NCI-H446 treated with DMSO at 0.1 percent for 48 hours (cell line): ENCODE measurements around the gene PAQR5.
A peak's percentile ranks its signal among the peaks of the same experiment; 100 is the strongest.
"Not testable (repeated sequence)": the region's sequence is repeated elsewhere in the genome, so short reads cannot be mapped to it uniquely, and the experiment has no call there.

Experiments
- DNase-seq: peaks from one replicate; lab custom pipeline; 2025; lab: John Stamatoyannopoulos, UW

The PAQR5 gene

DNA sequence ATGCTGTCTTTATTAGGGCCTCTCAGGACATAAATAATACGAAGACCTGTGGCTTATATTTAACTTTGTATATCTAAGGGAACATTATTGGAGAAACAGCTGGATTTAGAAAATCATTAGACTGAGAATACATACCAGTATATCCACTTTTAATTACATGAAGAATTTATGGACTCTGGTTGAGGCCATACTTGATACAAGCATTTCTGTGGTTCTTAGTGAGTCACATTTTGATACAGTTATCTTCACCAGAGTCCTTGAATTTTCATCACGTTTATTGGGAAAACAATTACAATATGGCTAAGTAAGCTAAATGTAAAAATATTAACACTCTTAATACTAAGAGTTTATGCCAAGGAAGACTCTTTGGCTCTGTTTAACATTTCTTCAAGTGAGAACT lies 125.3 kb downstream of the PAQR5 start:
- DNase-seq: no peak

DNA sequence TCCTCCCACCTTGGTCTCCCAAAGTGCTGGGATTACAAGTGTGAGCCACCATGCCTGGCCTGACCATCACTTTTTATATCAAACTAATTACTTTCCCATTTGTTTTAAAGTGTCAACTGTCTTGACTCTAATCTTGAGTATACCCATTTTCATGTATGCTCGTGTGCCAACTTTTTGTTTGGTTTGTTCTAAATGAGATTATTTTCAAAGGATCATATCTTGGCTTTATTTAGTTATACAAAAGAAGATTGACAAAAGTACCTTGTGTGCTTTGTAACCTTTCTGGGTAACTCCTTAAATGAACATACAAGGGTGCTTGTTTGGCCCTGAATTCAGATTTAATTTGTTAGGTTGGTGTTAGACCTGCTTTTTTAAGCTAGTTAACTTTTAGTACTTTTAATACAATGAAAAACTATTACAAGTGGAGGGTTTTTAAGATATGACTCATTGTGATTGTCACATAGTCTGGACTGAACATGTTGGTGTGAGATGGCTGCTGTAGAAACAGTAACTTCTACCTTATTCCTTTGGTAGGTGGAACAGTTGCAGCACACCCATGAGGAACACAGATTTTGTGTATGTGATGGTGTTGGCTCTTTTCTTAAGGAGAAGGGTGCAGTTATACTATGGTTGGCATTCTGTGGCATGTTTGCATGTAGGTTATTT lies 126.2 kb downstream of the PAQR5 start:
- no peak for DNase-seq

DNA sequence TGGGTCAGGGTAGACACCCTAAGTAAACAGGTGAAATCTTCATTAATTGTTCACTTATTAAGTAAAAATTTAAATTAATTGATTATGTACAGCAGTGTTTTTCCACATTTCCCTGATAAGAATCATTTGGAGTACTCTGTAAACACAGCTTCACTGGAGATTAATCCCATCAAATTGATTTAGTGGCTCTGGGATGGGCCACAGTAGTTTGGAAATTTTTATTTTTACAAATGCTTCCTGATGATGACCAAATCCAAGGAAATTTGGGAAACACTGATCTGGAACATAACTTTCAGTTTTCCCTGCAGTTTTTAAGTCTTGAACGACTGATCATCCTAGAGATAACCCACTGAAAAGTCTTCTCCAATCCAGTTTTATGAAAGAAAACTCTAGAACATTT lies 135.1 kb downstream of the PAQR5 start:
- DNase-seq: no peak

- DNase-seq: no peak
Measured at GRCh38 chr15:69434238-69434637, 135.5 kb downstream of the PAQR5 start.

GRCh38 chr15:69434679-69435078 lies 136.0 kb downstream of the PAQR5 start:
- DNase-seq: no peak

DNA sequence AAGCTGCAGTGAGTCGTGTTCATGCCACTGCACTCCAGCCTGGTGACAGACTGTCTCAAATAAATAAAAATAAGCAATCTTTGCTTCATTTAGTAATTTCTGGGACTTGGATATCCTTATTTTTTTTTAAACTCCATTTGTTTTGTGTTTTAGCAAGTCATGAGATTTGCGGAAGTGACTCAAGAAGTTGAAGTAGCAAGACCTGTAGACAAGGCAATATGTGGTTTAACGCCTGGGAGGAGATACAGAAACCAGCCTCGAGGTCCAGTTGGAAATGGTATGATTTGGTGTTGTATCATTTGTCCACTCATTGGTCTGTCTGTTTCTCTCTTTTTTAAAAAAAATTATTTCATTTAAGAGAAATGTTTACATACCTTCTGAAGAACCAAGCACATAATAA lies 137.3 kb downstream of the PAQR5 start:
- DNase-seq: no peak

DNA sequence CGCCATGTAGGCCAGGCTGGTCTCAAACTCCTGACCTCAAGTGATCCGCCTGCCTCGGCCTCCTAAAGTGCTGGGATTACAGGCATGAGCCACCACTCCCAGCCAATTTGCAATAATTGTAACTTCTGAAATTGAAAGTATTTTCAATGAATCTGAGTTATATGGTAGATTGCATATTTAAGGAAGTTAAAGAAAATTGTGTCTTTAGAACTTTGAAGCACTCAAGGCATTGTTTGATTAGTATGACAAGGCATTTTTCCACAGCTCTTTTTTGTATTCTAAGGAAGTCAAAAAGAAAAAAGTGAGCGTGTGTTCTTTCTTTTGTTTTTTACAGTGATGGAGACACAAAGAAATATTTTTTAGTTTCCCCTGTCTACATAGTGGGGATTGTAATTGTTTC lies 138.2 kb downstream of the PAQR5 start:
- no peak for DNase-seq

GRCh38 chr15:69439623-69440022 lies 140.9 kb downstream of the PAQR5 start:
- DNase-seq: no peak

- no peak for DNase-seq
Measured at GRCh38 chr15:69443032-69443611, 144.4 kb downstream of the PAQR5 start.

DNA sequence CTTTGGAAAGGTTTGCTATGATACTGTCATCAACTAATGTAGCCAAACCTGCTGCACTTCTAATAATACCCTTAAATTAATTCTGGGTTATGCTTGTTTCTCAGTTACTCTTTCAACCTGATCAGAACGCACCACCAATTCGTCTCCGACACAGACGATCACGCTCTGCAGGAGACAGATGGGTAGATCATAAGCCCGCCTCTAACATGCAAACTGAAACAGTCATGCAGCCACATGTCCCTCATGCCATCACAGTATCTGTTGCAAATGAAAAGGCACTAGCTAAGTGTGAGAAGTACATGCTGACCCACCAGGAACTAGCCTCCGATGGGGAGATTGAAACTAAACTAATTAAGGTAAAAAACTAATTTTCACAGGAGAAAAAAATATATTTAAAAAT lies 146.0 kb downstream of the PAQR5 start:
- no peak for DNase-seq

DNA sequence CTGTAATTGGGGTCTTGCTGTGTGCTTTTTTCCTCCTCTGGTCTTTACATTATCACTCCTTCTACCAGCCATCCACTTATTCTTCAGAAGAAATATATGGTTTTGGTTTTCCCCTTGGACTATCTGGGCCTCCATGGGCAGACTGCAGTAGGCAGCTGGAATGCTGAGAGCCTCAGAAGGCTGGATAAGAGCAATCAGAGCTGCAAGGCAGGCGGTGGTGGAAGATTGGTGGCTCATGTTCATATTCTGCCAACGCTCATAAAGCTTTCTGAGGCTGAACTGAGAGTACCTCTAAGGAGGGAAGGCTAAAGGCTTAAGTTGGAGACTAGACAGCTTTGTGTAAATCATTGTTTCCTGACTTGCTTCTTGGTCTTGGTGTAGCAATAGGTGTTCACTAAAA lies 148.2 kb downstream of the PAQR5 start:
- no peak for DNase-seq

- not testable (repeated sequence) for DNase-seq
Measured at GRCh38 chr15:69450221-69450620, 151.5 kb downstream of the PAQR5 start.

DNA sequence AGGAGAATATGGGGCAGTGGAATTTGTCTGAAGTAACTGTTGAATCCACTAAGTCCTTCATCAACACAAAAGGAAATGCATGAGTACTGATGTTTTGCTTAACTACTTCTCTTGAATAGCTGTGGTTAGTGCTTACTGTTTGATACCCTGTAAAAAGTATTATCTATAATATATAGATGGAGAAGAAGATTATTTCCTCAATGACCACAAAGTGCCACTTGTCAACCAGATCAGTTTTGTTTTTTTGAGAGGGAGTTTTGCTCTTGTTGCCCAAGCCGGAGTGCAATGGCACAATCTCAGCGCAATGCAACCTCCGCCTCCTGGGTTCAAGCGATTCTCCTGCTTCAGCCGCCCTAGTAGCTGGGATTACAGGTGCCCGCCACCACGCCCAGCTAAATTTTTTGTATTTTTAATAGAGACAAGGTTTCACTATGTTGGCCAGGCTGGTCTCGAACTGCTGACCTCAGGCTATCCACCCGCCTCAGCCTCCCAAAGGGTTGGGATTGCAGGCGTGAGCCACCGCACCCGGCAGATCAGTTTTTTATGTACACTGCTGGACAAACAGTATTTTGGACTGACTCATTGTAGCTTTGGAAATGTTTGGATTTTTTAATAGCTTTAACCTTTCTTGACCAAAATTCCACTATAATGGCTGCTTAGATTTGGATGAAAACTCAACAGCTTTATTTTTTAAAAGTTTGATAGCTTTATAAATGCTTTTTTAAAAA lies 152.4 kb downstream of the PAQR5 start:
- no peak for DNase-seq

GRCh38 chr15:69451951-69452691 lies 153.4 kb downstream of the PAQR5 start:
- no peak for DNase-seq

GRCh38 chr15:69452692-69453521 lies 154.2 kb downstream of the PAQR5 start, which contains the start of gene RPLP1:
Gene RPLP1 (plus strand): TSS chr15:69452818. CDS start chr15:69452949, 131 bp downstream.
- peak; percentile 87 for DNase-seq

DNA sequence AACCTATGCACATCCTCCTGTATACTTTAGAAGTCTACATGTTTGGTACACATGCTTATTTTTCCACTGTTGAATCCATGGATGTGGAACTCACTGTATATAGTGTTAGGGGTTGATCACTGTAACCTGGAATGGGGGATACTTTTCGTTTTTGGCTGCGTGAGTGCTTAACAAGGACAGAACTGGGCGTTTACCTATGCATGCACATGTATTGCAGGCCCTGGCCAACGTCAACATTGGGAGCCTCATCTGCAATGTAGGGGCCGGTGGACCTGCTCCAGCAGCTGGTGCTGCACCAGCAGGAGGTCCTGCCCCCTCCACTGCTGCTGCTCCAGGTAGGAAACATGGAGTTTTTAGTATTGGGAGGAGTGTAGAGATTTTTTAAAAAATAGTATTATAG lies 156.2 kb downstream of the PAQR5 start:
- DNase-seq: no peak

- DNase-seq: no peak
Measured at GRCh38 chr15:69456208-69457166, 157.8 kb downstream of the PAQR5 start.
